Measurements from ENCODE around the gene TRIM14. TPM values are rescaled to one million over a fixed set of nuclear protein-coding genes. Genes with fewer than 3 reads are reported as not detected.

Gene TRIM14
- total and polyA plus RNA-seq, 2 of the 13 experiments (the other 11 are each of a cell fraction or from before 2014, with no cell fraction given): 9.2 to 13.0 TPM

DNA sequence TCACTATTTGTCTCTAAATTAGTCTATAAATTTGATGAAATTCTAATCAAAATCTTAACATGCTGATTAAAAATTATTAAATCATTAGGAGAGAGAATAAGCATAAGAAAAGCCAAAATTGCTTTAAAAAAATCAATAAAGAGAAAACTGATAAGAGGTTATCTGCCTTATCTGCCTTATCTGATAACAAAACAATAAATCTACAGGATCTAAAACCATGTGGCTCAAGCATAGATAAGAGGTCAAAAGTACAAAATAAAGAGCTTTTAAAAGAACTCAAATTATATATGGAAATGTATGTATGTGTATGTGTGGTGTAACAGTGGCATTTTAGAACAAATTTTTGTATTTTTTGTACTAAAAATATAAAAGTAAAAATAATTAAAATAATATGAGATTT, 18.6 kb downstream of the TRIM14 start:
- TF ChIP-seq KLF15 (CRISPR knock-in tag; IDR thresholded peaks at IDR 0.05; ENCODE audit: borderline replicate concordance) (no peak), ZC3H4 (CRISPR knock-in tag; IDR thresholded peaks at IDR 0.05; ENCODE audit: borderline replicate concordance) (no peak), BHLHE40 (IDR thresholded peaks at IDR 0.05; ENCODE audit: low read length) (no peak), SMARCC2 (IDR thresholded peaks at IDR 0.05) (no peak), ZMYM4 (CRISPR knock-in tag; IDR thresholded peaks at IDR 0.05) (no peak), SNRNP70 (IDR thresholded peaks at IDR 0.05; ENCODE audit: low read depth, low read length) (no peak), NCOR1 (IDR thresholded peaks at IDR 0.05; ENCODE audit: borderline replicate concordance, low read length) (no peak), HES4 (CRISPR knock-in tag; IDR thresholded peaks at IDR 0.05; ENCODE audit: borderline replicate concordance) (no peak)
- no TSS peak for BruUV-seq (replicated peaks)
- H3K36me3 ChIP-seq (replicated peaks in 1 of 2; ENCODE audit: control insufficient read depth in 1 of 2, insufficient read depth in 2 of 2, low read length in 2 of 2): peaks cover 11 to 46% of the 10 kb centered on the region in 2 experiments; a peak in 4 of 5 replicates
- H3K4me3 ChIP-seq (replicated peaks in 1 of 3; ENCODE audit: insufficient read depth in 1 of 3, low read depth in 2 of 3, low read length in 3 of 3): no peak overlapping the region
- CTCF ChIA-PET (ENCODE audit: low intra/inter-chr PET ratio, low total read pairs): no interaction called here
- H3K9ac ChIP-seq (ENCODE audit: insufficient read depth, low read depth, low read length): no peak overlapping the region
- H2AFZ ChIP-seq (ENCODE audit: low read length): no peak overlapping the region
- POLR2A ChIA-PET: no interaction called here
- in situ Hi-C loops (cut with HindIII; ENCODE audit: extremely low pct_ligation_motif_present, low pct_unique_long_range_greater_than_20kb): no loop called here
- no peak overlapping the region for H3K4me2 ChIP-seq (ENCODE audit: low read depth, low read length)
- H3K27me3 ChIP-seq (ENCODE audit: control insufficient read depth in 1 of 2, insufficient read depth in 2 of 2, low read length in 2 of 2): no peaks in the 10 kb centered on the region
- H3K79me2 ChIP-seq (ENCODE audit: insufficient read depth, low read length): no peaks in the 10 kb centered on the region
- intact Hi-C loops (cut with micrococcal nuclease; ENCODE audit: unreplicated experiment): no loop called here
- ATAC-seq (no peak), FAIRE-seq (no peak), DNase-seq (ENCODE audit: low spot score) (no peak)
- no peak overlapping the region for H3K27ac ChIP-seq (ENCODE audit: extremely low read length, insufficient read depth, low read length)
- peaks cover 14% of the 10 kb centered on the region for H3K4me1 ChIP-seq (ENCODE audit: insufficient read depth, low read length)
- H3K9me3 ChIP-seq (ENCODE audit: low read length): no peaks in the 10 kb centered on the region
- H4K20me1 ChIP-seq (ENCODE audit: insufficient read depth, low read length): no peaks in the 10 kb centered on the region

DNA sequence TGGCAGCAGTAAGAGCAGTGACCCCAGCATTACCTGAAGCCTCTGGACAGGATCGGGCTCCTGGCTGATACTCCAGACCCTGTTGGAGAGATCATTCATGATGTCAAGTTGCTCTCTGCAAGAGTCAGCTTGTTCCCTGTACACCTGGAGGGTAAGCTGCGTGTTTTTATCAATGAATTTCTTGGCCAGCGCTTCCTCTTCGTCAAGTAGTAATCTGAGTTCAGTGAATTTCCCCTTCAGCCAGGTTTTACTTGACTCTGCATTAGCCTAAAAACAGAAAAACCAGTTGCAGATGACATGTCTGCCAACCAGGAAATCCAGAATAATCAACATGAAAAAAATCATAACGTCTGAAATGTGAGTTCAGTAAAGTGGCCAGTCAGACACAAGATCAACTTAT, 19.1 kb downstream of the TRIM14 start:
- no peaks in the 10 kb centered on the region for H4K20me1 ChIP-seq (ENCODE audit: insufficient read depth, low read length)
- intact Hi-C loops (cut with micrococcal nuclease; ENCODE audit: unreplicated experiment) (no loop called here), in situ Hi-C loops (cut with HindIII; ENCODE audit: extremely low pct_ligation_motif_present, low pct_unique_long_range_greater_than_20kb) (no loop called here)
- H2AFZ ChIP-seq (ENCODE audit: low read length): no peak overlapping the region
- no peak for TF ChIP-seq SYNCRIP (IDR thresholded peaks at IDR 0.05; ENCODE audit: insufficient read depth, low read depth, low read length)
- no peaks in the 10 kb centered on the region for H3K27me3 ChIP-seq (ENCODE audit: control insufficient read depth in 1 of 2, insufficient read depth in 2 of 2, low read length in 2 of 2)
- H3K79me2 ChIP-seq (ENCODE audit: insufficient read depth, low read length): no peaks in the 10 kb centered on the region
- H3K36me3 ChIP-seq (replicated peaks in 1 of 2; ENCODE audit: control insufficient read depth in 1 of 2, insufficient read depth in 2 of 2, low read length in 2 of 2): peaks cover 13 to 46% of the 10 kb centered on the region in 2 experiments; a peak in 4 of 5 replicates
- H3K9ac ChIP-seq (ENCODE audit: insufficient read depth, low read depth, low read length): no peak overlapping the region
- no peaks in the 10 kb centered on the region for H3K9me3 ChIP-seq (ENCODE audit: low read length)
- no peak for ATAC-seq
- 94% methylated on average over 5 of the region's 5 CpGs for WGBS (ENCODE audit: low lambda C conversion rate)
- H3K27ac ChIP-seq (ENCODE audit: extremely low read length, insufficient read depth, low read length): no peak overlapping the region
- no TSS peak for BruUV-seq (replicated peaks)
- ChIA-PET CTCF (ENCODE audit: low intra/inter-chr PET ratio, low total read pairs) (no interaction called here), POLR2A (no interaction called here)
- no peak overlapping the region for H3K4me3 ChIP-seq (replicated peaks in 1 of 3; ENCODE audit: insufficient read depth in 1 of 3, low read depth in 2 of 3, low read length in 3 of 3)
- H3K4me1 ChIP-seq (ENCODE audit: insufficient read depth, low read length): peaks cover 14% of the 10 kb centered on the region
- no peak overlapping the region for H3K4me2 ChIP-seq (ENCODE audit: low read depth, low read length)
- FAIRE-seq: no peak
- DNase-seq (ENCODE audit: low spot score): no peak

Data from HepG2 (cell line).